ENCODE data around the gene FGD1.

DNA sequence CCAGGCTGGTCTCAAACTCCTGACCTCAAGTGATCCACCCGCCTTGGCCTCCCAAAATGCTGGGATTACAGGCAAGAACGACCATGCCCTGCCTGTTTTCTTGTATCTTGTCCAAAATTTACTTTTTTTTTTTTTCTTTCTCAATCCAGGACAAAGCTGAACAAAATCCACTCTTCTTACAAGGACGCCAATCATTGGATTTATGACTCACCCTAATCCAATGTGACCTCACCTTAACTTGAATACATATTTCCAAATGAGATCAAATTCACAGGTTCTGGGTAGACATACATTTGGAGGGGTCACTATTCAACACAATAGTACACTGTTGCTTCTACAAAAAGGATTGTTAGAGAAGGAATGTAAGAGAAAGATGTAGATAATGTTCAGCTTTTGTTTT lies 73.9 kb downstream of the FGD1 start:
- TF ChIP-seq, protein P1, sequence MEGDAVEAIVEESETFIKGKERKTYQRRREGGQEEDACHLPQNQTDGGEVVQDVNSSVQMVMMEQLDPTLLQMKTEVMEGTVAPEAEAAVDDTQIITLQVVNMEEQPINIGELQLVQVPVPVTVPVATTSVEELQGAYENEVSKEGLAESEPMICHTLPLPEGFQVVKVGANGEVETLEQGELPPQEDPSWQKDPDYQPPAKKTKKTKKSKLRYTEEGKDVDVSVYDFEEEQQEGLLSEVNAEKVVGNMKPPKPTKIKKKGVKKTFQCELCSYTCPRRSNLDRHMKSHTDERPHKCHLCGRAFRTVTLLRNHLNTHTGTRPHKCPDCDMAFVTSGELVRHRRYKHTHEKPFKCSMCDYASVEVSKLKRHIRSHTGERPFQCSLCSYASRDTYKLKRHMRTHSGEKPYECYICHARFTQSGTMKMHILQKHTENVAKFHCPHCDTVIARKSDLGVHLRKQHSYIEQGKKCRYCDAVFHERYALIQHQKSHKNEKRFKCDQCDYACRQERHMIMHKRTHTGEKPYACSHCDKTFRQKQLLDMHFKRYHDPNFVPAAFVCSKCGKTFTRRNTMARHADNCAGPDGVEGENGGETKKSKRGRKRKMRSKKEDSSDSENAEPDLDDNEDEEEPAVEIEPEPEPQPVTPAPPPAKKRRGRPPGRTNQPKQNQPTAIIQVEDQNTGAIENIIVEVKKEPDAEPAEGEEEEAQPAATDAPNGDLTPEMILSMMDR (IDR thresholded peaks at IDR 0.05) = no peak
- TF ChIP-seq POLR2A (IDR thresholded peaks at IDR 0.05) = no peak

All from transverse colon (tissue), 3 donors.